ENCODE results near the gene DCAF4.

DNA sequence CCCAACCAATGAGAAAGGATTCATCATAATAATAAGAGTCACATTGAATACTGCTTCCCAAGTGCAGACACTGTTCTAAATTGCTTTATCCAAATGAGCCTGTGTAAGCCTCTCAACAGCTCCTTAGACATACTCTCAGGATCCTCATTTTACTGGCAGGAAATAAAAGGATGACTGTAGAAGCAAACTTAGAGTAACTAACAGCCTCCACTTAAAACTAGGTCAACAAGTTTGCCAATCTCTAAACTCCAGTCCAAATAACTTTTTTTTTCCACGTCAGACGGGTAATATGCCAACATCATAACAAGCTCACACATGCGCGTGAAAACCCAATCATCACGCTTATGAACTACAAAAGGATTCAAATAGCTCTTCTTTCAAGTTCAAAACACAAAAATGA lies 17.1 kb upstream of the DCAF4 start:
- TF ChIP-seq, protein P1, sequence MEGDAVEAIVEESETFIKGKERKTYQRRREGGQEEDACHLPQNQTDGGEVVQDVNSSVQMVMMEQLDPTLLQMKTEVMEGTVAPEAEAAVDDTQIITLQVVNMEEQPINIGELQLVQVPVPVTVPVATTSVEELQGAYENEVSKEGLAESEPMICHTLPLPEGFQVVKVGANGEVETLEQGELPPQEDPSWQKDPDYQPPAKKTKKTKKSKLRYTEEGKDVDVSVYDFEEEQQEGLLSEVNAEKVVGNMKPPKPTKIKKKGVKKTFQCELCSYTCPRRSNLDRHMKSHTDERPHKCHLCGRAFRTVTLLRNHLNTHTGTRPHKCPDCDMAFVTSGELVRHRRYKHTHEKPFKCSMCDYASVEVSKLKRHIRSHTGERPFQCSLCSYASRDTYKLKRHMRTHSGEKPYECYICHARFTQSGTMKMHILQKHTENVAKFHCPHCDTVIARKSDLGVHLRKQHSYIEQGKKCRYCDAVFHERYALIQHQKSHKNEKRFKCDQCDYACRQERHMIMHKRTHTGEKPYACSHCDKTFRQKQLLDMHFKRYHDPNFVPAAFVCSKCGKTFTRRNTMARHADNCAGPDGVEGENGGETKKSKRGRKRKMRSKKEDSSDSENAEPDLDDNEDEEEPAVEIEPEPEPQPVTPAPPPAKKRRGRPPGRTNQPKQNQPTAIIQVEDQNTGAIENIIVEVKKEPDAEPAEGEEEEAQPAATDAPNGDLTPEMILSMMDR (IDR thresholded peaks at IDR 0.05): no peak
- TF ChIP-seq POLR2A (IDR thresholded peaks at IDR 0.05) (no peak), POLR2AphosphoS5 (IDR thresholded peaks at IDR 0.05) (no peak)

All from breast epithelium (tissue), 3 donors.